Activated T-helper 2 cell treated with anti-CD3 and anti-CD28 coated beads, Interferon-gamma antibody, Interleukin-2, Interleukin-4, amounts not matched to agents 10 μg/mL and 5 μg/mL and 100 μg/mL, durations not matched to agents 14 hours and 24 hours and 36 hours (primary cell): Measurements from ENCODE around the gene AMBRA1. TPM values are rescaled to one million over a fixed set of nuclear protein-coding genes. Genes with fewer than 3 reads are reported as not detected.

Experiments
- DNase-seq: peaks from one replicate; pipeline ENCODE4 v3.0.0; 2021; ENCODE audit warnings: low spot score
- H3K27ac Mint-ChIP-seq: one replicate; pipeline ENCODE4 v1.8.0; 2021; ENCODE audit warnings: mixed read lengths
- H3K27me3 Mint-ChIP-seq: one replicate; pipeline ENCODE4 v1.8.0; 2021; ENCODE audit warnings: low read depth, mixed read lengths
- H3K36me3 Mint-ChIP-seq: one replicate; pipeline ENCODE4 v1.8.0; 2021; ENCODE audit warnings: low read depth, mixed read lengths
- H3K4me1 Mint-ChIP-seq: one replicate; pipeline ENCODE4 v1.8.0; 2021; ENCODE audit warnings: low read depth, mixed read lengths
- H3K4me3 Mint-ChIP-seq: one replicate; pipeline ENCODE4 v1.8.0; 2021; ENCODE audit warnings: low read depth, mild to moderate bottlenecking, moderate library complexity, mixed read lengths
- H3K9me3 Mint-ChIP-seq: one replicate; pipeline ENCODE4 v1.8.0; 2021; ENCODE audit warnings: mixed read lengths
- intact Hi-C: fragments of 100-400 bp; cut with micrococcal nuclease; formaldehyde crosslinking; loops from one replicate; pipeline ENCODE4 v1.15.1; 2023
- total RNA-seq: library from RNA; stranded (reverse); gene quantifications from 2 replicates; pipeline ENCODE4 v1.2.3, GENCODE V29; 2022

Gene AMBRA1
- total RNA-seq, 1 donor from 2014 or later: 32.7 TPM

DNA sequence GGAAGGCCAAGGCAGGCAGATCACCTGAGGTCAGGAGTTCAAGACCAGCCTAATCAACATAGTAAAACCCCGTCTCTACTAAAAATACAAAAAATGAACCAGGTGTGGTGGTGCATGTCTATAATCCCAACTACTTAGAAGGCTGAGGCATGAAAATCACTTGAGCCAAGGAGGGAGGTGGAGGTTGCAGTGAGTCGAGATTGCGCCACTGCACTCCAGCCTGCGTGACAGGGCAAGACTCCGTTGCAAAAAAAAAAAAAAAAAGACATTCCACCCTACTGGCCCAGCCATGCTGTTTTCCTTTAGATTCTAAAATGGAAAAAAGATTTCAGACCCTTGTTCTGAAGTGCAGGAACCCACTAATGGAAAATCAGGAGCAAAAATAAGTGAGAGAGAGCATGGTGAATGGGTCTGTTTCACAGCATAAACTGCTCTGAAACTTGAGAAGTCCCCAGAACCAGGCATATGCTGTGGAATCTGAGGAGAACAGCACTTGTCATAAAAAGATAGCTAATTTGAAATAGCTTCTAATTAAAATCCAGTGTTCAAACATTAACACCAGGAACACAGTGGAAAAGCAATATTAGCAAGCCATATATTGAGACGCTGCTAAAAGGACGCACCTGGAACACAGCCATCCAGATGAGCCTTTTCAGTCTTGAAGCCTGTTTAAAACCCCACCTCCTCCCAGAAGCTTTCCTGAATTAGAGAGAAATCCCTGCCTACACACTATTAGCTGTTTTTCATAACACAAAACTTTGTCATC is 136.0 kb downstream of the AMBRA1 start:
- DNase-seq: no peak
- Mint-ChIP-seq H3K36me3 (no peaks in the 10 kb centered on the region), H3K4me1 (peaks cover 3% of the 10 kb centered on the region), H3K4me3 (no peak overlapping the region), H3K9me3 (no peaks in the 10 kb centered on the region), H3K27me3 (no peaks in the 10 kb centered on the region), H3K27ac (no peak overlapping the region)
- intact Hi-C loops: no loop called here

DNA sequence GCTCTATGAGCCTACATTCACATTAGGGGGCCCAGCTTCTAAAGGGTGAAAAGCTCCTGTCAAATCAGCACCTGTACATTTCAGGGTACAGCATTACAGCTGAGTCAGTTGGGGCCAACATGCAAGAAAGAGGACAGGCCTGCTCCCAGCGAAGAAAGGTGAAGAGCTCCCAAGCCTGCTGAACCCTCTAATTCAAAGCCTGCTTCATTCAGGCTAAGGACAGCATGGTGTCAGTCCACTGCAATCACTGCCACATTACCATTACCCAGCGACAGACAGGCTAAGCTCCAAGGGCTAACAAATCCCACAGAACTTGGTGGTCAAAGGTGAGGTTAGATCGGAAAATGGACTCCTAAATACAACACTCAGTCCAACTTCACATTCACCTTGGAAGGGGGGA is 136.8 kb downstream of the AMBRA1 start:
- Mint-ChIP-seq H3K9me3 (no peaks in the 10 kb centered on the region), H3K36me3 (no peaks in the 10 kb centered on the region), H3K27me3 (no peaks in the 10 kb centered on the region), H3K27ac (no peak overlapping the region), H3K4me3 (no peak overlapping the region), H3K4me1 (peaks cover 3% of the 10 kb centered on the region)
- intact Hi-C loops: no loop called here
- no peak for DNase-seq

DNA sequence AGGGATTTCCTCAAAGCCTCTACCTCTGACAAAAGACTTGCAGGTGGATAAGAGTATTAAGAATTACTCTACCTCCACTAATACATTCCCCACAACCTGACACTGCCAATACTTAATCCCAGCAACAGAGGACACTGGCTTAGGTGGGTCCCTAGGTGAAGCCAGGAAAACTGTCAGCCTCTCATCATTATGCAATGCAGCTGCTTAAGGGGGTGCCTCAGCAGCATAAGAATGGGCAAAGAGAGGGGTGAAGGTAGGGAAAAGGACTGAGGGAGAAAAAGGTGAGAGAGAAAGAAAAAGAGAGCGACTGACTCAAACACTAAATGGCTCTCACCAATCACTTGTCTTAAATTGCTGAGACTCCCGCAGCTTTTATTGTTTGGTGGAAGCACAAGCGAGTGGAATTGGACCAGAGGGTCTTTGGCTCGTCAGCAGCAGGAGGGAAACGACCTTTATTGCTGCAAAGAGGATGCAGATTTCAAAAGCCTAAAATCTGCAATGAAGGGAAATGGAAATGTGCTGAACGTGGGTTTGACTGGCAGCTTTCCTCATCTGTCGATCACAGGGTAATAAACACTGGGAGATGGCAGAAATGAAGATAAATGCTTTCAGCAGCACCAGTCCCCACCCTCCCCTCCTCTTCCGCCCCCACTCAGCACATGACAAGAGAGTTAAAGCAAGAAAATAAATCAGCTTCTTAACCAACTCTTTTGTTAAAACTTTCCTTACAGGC is 137.4 kb downstream of the AMBRA1 start:
- H3K27ac Mint-ChIP-seq: no peak overlapping the region

DNA sequence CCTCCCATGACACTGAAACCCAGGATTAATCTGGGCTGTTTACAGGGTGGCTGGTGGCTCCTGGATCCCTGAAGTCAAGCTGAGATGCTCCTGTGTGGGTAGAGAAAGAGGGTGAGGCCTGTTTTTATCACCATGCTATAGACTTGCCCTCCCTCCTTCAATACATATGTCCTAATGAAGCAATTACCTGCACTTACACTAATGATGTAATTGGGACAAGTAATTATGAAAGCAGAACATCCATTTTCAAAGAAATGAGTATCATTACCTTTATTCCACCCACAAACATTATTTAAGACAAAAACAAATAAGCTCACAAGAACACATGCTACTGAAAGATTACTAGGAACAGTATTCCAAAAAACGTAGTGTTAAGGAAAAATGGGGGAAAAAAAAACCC is 138.0 kb downstream of the AMBRA1 start:
- Mint-ChIP-seq H3K27me3 (no peaks in the 10 kb centered on the region), H3K27ac (no peak overlapping the region), H3K4me3 (no peak overlapping the region), H3K4me1 (peaks cover 3% of the 10 kb centered on the region), H3K36me3 (no peaks in the 10 kb centered on the region), H3K9me3 (no peaks in the 10 kb centered on the region)
- DNase-seq: no peak
- intact Hi-C loops: no loop called here

More for the DNA sequence above, 137.4 kb downstream of the AMBRA1 start:
- Mint-ChIP-seq H3K4me3 (no peak overlapping the region), H3K4me1 (peaks cover 3% of the 10 kb centered on the region), H3K27me3 (no peaks in the 10 kb centered on the region), H3K9me3 (no peaks in the 10 kb centered on the region), H3K36me3 (no peaks in the 10 kb centered on the region)
- no peak for DNase-seq
- intact Hi-C loops: no loop called here

DNA sequence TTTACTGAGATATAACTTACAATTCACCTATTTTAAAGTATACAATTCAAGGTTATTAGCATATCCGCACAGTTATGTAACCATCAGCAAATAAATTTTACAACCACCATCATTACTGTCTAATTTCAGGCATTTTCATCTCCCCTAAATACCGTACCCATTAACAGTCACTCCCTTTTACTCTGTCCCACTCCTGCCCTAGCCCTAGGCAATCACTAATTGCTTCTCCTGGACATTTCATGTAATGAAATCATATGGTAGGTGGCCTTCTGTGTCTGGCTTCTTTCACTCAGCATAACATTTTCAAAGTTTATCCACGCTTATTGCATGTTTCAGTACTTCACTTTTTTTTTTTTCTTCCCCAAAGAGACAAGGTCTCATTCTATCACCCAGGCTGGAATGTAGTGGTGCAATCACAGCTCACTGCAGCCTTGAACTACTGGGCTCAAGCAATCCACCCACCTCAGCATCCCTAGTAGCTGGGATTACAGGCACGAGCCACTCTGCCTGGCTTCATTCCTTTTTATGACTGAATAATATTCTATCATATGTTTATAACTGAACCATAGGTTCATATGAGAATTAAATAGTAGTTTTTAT is 140.8 kb downstream of the AMBRA1 start:
- no peak overlapping the region for H3K4me3 Mint-ChIP-seq
- no peak for DNase-seq
- intact Hi-C loops: no loop called here
- H3K27ac Mint-ChIP-seq: no peak overlapping the region
- H3K27me3 Mint-ChIP-seq: no peaks in the 10 kb centered on the region
- H3K36me3 Mint-ChIP-seq: no peaks in the 10 kb centered on the region
- peaks cover 10% of the 10 kb centered on the region for H3K4me1 Mint-ChIP-seq
- no peaks in the 10 kb centered on the region for H3K9me3 Mint-ChIP-seq

DNA sequence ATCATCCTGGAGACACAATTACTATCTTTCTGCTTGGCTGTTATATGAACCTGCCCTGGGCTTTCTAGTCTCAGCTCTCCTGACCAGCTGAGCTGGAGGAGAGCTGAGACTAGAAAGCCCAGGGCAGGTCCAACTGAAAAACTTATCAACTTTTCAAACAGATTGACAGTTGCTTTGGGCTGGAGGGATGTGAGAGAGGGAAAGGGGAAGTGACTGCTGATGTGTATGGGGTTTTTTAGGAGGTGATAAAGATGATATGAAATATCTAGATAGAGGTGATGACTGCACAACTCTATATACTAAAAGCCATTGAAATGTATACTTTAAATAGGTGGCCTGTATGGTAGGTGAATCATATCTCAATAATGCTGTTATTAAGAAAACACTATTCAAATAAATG is 142.1 kb downstream of the AMBRA1 start:
- no peak overlapping the region for H3K4me3 Mint-ChIP-seq
- peaks cover 11% of the 10 kb centered on the region for H3K4me1 Mint-ChIP-seq
- intact Hi-C loops: no loop called here
- H3K36me3 Mint-ChIP-seq: no peaks in the 10 kb centered on the region
- H3K27me3 Mint-ChIP-seq: no peaks in the 10 kb centered on the region
- H3K27ac Mint-ChIP-seq: no peak overlapping the region
- DNase-seq: no peak
- H3K9me3 Mint-ChIP-seq: no peaks in the 10 kb centered on the region

DNA sequence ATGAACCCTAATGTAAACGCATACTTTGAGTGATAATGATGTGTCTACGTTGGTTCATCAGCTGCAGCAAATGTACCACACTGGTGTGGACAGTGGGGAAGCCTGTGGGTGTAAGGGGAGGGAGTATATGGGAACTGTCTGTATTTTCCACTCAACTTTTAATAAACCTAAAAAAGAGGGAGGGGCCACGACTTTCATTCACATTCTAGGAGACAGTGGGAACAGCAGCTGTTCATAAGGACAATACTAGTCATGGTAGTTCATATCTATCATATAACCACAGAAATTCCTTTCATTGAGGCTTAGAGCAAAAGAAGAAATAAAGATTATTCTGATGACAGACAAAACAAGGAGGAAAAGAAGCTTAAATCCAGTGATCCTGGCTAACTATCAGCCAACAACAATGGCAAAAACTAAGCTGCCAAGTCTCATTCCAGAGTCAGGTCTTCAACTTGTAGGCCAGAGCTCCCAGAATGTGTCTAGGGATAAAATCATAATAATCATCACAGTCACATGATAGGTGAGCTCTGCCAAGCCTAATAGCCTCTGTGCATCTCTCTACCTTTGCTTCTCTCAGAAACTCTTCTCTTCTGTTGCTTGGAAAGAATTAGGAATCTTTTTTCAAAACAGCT is 142.9 kb downstream of the AMBRA1 start:
- intact Hi-C loops: no loop called here
- Mint-ChIP-seq H3K9me3 (no peaks in the 10 kb centered on the region), H3K27ac (no peak overlapping the region), H3K4me3 (no peak overlapping the region), H3K4me1 (peaks cover 9% of the 10 kb centered on the region), H3K27me3 (no peaks in the 10 kb centered on the region), H3K36me3 (no peaks in the 10 kb centered on the region)
- DNase-seq: no peak

DNA sequence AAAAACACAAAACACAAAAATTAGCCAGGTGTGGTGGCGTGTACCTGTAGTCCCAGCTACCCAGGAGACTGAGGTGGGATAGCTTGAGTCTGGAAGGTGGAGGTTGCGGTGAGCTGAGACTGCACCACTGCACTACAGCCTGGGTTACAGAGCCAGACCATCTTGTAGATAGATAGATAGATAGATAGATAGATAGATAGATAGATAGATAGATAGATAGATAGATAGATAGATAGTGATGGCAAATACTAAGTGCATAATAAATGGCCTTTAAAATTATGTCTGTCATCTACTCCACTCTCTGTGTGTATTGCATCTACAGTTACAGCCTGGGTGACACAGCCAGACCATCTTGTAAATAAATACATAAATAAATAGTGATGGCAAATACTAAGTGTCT is 146.3 kb downstream of the AMBRA1 start:
- intact Hi-C loops: no loop called here
- no peak overlapping the region for H3K4me3 Mint-ChIP-seq
- DNase-seq: no peak
- peaks cover 8% of the 10 kb centered on the region for H3K4me1 Mint-ChIP-seq
- H3K27me3 Mint-ChIP-seq: no peaks in the 10 kb centered on the region
- peaks cover 8% of the 10 kb centered on the region for H3K36me3 Mint-ChIP-seq
- no peaks in the 10 kb centered on the region for H3K9me3 Mint-ChIP-seq
- no peak overlapping the region for H3K27ac Mint-ChIP-seq

DNA sequence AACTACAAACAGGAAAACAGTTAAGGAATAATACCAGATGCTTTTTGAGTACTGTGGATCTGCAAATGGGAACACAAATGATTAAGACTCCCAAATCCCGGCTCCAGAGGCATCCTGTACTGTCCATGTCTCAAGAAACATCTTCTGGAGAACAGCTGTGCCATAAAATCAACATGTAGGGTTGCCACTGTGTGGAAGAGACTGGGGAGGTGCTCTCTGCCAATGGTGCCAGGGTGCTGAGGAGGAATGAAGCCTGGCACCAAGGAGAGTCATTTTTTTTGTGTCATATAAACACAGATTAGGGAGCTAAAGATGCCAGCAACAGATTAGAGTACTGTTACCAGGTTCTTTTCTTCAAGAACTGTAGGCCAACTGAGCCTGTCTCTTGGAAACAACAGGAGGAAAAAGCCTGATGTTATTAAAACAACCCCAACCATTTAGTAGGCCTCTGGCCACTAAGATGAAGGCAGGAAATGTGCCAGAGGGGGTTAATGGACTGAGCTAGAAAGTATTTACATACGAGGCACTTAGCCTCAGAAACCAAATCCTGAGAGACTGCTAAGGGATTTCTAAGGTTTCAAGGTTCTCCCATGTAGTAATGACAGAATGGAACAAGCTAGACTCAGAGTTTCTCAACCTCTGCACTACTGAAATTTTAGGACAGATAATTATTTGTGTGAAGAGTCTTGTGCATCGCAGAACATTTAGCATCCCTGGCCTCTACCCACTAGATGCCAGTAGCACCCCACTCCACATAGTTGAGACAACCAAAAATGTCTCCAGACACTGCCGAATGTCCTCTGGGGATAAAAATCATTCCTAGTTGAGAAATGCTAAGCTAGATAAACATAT is 147.7 kb downstream of the AMBRA1 start:
- no peaks in the 10 kb centered on the region for H3K9me3 Mint-ChIP-seq
- intact Hi-C loops: no loop called here
- peaks cover 8% of the 10 kb centered on the region for H3K4me1 Mint-ChIP-seq
- H3K27ac Mint-ChIP-seq: no peak overlapping the region
- peaks cover 18% of the 10 kb centered on the region for H3K36me3 Mint-ChIP-seq
- DNase-seq: no peak
- H3K4me3 Mint-ChIP-seq: no peak overlapping the region
- no peaks in the 10 kb centered on the region for H3K27me3 Mint-ChIP-seq

DNA sequence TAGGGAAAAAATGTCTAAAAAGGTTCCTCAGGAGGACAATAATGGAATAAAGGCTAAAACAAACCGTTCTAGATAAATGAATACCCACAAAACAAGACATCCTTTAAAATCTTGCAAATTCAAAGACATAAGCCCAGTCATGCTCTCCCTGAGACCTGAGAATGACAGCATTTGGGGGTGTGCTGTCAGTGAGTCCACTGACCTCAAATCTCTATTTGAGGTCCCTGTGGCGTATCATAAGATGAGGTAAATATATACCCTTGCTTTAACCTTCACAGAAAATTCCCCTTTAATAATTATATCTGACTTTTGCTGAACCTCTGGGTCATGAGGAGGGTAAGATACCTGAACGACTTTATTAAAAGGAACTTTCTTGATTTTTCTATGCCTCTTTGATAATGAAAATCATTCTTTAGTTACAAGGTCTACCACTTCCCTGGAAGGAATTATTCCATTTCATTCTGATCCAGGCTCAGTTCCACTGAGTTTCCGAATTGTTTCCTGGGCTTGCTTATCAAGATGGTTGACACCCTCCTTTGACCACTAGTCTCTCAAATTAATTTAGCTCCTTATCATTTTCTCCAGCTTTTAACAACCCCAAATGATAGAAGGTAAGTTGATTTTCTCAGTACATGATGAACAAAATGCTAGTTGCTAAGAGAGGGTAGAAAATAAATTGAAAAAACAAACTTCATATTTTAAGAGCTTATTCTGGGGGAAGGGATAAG is 148.5 kb downstream of the AMBRA1 start:
- intact Hi-C loops: no loop called here
- no peak for DNase-seq
- no peak overlapping the region for H3K27ac Mint-ChIP-seq
- H3K27me3 Mint-ChIP-seq: no peaks in the 10 kb centered on the region
- H3K9me3 Mint-ChIP-seq: no peaks in the 10 kb centered on the region
- H3K36me3 Mint-ChIP-seq: peaks cover 23% of the 10 kb centered on the region
- H3K4me3 Mint-ChIP-seq: no peak overlapping the region
- H3K4me1 Mint-ChIP-seq: peaks cover 8% of the 10 kb centered on the region

DNA sequence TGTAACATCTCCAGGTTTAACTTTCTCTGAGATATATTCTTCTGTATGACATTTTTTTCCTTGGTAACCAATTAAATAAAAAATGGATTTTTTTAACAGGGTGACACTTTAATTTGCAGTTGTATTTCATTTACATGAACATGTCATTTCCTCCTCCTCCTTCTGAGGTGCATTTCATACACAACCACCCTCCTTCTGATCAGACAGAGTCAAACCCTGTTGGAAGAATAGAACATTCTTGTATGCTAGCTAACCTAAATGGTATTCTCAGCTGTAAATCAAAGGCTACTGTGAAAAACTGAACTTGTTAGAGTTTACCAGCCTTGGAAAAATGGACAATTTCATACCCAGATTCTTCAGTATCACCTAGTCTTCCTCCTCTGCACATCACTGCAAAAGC is 149.5 kb downstream of the AMBRA1 start:
- Mint-ChIP-seq H3K27ac (no peak overlapping the region), H3K27me3 (no peaks in the 10 kb centered on the region), H3K36me3 (peaks cover 23% of the 10 kb centered on the region), H3K9me3 (no peaks in the 10 kb centered on the region), H3K4me3 (no peak overlapping the region), H3K4me1 (peaks cover 8% of the 10 kb centered on the region)
- DNase-seq: no peak
- intact Hi-C loops: no loop called here

DNA sequence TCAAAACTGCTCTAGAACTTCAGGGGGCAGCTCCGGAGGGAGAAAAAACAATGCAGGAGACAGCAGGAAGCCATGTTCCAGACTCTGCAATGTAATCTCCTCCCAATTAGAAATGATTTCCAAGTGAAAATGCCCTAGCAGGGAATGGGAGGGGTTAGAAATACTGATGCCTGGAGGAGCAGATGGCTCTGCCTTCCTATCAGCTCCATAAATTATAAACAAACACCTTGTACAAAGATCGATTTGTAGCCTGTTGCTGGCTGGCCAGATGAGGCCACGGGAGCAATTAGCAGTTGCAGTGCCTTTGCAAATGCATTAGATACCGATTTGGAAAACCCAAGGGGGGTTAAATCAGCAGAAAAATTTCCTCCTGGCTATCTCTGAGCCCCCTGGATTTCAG is 155.6 kb downstream of the AMBRA1 start:
- H3K27ac Mint-ChIP-seq: no peak overlapping the region
- no peaks in the 10 kb centered on the region for H3K27me3 Mint-ChIP-seq
- intact Hi-C loops: no loop called here

More for the DNA sequence above, 155.6 kb downstream of the AMBRA1 start:
- no peak overlapping the region for H3K4me3 Mint-ChIP-seq
- peaks cover 2% of the 10 kb centered on the region for H3K4me1 Mint-ChIP-seq
- H3K36me3 Mint-ChIP-seq: peaks cover 19% of the 10 kb centered on the region
- DNase-seq: no peak
- H3K9me3 Mint-ChIP-seq: no peaks in the 10 kb centered on the region
